NCI-H1436 (cell line): ENCODE results near the gene GKN1.

Experiments
- DNase-seq: peaks from one replicate; lab custom pipeline; 2025; lab: John Stamatoyannopoulos, UW

Gene GKN1

GRCh38 chr2:69010437-69011194 is 36.2 kb downstream of the GKN1 start:
- no peak for DNase-seq

DNA sequence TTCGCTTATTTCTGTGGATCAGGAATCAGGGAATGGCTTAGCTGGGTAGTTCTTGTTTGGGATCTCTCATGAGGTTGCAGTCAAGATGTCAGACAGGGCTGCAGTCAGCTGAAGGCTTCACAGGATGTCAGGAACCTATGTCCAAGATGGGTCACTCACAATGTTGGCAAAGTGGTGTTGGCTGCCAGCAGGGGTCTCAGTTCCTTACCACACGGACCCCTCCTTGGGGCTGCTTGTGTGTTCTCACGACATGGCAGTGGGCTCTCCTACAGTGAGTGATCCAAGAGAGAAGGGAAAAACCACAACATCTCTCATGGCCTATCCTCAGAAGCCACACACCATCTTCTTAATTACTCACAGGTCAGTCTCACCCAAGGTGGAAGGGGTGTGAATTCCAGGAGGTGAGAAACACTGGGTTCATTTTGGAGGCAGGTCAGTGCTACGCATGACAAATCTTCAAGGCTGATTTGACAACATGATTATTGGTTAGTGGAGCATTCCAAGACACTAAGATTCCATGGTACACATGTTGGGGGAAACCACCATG is 37.2 kb downstream of the GKN1 start:
- DNase-seq: no peak

GRCh38 chr2:69012310-69013141 is 38.1 kb downstream of the GKN1 start:
- peak; percentile 68 for DNase-seq

DNA sequence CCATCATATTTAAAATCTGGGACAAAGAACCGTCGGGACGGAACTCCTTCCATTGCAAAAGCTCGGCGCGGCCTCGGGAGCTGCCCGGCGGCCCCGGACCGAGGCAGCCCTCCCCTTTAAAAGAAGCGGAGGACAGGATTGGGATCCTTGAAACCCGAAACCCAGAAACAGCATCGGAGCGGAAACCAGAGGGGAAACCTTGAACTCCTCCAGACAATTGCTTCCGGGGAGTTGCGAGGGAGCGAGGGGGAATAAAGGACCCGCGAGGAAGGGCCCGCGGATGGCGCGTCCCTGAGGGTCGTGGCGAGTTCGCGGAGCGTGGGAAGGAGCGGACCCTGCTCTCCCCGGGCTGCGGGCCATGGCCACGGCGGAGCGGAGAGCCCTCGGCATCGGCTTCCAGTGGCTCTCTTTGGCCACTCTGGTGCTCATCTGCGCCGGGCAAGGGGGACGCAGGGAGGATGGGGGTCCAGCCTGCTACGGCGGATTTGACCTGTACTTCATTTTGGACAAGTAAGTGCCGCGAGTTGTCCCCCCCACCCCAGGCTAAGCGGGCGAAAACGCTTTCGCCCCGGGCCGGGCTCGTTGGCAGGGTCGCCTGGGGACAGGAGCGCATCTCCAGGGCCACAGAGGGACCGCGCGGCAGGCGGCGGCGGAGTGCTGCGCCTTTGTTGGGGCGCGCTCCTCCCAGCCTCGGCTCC is 38.9 kb downstream of the GKN1 start, which contains the start of gene ANTXR1:
TSS of gene ANTXR1 (plus strand) at position 38 of the 698 bp plus-strand sequence. CDS start at position 359, 321 bp downstream.
- DNase-seq: peak; percentile 68

DNA sequence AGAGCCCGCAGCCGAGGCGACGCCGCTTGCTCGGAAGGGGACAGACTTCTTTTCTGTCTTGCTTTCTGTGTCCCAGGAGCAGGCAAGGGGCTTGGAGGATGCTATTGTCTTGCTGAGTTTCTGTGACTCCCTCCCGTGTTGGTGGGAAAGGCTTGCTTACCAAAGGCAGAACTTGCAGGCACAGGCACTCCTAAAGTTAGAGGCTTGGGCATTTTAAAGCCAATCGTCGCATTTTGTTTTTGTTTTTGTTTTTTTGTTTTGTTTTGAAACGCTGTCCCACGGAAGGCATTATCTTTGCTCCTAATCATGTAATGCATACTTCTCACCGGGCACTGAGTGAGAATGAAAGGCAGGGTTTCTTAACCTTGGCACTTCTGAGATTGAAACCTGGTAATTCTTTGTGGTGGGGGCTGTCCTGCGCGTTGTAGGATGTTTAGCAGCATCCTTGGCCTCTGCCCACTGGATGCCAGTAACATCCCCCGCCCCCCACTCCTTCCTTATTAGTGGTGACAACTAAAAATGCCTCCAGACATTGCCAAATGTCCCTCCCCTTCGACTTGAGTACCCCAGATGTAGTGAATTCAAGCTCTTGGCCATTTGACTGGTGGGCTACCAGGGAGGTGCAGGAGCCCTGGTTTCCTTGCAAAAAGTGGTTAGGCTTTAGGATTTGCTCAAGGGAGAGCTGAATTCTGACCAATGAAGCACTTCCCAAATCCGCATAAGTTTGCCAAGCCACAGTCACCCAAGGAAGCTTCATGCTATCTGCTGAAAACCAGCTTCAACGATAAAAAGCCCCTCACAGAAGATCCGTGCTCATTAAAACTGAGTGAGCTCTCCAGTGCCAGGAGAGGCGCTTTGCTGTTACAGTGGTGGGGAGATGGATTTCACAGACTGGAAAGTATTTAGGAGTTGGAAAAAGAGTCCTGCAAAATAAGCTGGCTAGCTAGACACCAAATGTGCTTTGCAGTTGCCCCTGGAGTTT is 39.7 kb downstream of the GKN1 start:
- DNase-seq: no peak

DNA sequence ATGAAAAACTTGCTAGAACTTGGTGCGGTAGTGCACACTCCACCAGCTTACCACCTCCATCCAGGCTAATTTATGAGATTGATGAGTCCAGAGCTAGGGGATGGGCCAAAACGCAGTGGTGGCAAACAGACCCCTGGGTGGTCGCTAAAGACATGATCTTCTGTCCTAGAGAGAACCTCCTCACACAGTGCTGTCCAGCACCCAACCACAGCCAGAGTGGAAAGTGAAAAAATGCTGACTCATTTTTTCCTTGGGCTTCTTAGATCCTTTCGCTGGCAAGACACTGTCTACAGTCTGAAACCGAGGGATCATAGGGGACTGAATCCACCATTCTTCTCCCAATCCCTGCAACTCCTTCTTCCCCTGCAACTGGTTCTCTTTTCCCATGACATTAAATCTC is 42.6 kb downstream of the GKN1 start:
- no peak for DNase-seq

GRCh38 chr2:69017835-69018234 is 43.4 kb downstream of the GKN1 start:
- DNase-seq: no peak

DNA sequence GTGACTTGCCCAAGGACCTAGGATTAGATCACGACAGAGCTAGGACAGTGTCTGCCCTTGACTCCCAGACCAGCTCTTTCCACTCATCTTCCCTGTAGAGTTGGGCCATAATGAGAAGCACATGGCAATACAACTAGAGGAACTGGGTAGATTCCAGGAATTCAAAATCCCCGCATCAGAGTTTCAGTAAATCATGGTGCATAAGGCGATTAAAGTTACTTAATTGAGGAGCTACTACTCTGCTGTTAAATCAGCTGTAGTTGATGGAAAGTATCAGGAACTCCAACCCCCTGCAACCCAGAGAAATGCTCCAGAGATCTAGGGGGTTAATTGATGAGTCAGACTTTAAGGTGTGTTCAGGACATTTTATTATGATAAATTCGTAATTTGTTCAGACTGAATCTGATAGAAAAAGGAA is 44.3 kb downstream of the GKN1 start:
- DNase-seq: no peak

GRCh38 chr2:69020496-69021426 is 46.3 kb downstream of the GKN1 start:
- DNase-seq: no peak

GRCh38 chr2:69021727-69022126 is 47.3 kb downstream of the GKN1 start:
- no peak for DNase-seq

- no peak for DNase-seq
Measured at GRCh38 chr2:69022548-69022947, 48.1 kb downstream of the GKN1 start.

DNA sequence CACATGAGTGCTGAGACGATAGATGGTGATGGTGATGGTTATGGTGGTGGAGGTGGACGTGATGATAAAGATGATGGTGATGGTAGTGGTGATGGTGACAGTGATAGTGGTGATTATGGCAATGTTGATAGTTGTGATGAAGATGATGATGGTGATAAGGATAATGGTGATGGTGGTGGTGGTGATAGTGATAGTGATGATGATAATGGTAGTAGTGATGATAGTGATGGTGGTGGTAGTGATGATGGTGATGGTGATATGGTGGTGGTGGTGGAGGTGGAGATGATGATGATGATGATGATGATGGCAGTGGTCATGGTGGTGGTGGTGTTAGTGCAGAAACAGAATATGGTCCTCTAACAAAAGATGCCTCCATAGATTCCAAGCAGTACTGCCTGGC is 48.8 kb downstream of the GKN1 start:
- no peak for DNase-seq

DNA sequence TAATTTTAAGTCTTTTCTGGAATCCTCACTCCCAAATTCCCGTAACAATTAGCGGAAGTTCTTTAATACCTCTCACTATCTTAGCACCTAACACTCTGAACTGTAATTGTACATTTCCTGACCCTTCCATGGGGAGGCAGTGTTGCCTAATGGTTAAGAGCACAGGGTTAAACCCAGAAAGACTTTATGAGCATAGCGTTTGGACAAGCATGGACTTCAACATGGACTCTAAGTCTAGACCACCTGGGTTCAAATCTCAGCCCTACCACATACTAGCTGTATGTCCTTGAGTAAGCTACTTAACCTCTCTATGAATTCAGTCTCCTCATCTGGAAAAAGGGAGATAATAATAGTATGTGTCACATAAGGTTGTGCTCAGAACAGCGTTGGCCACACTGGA is 51.6 kb downstream of the GKN1 start:
- DNase-seq: no peak

GRCh38 chr2:69026691-69027459 is 52.4 kb downstream of the GKN1 start:
- no peak for DNase-seq
